ENCODE data around the gene COPG2.
"Not testable (repeated sequence)": the region's sequence is repeated elsewhere in the genome, so short reads cannot be mapped to it uniquely, and the experiment has no call there.

GRCh38 chr7:130523519-130524125 is 144.9 kb downstream of the COPG2 start:
- TF ChIP-seq CTCF (IDR thresholded peaks at IDR 0.05; ENCODE audit: poor library complexity, severe bottlenecking); EZH2 (IDR thresholded peaks at IDR 0.05; ENCODE audit: borderline replicate concordance, insufficient read depth, low read length, poor library complexity, severe bottlenecking); EP300 (conservative IDR thresholded peaks at IDR 0.05; ENCODE audit: poor library complexity, severe bottlenecking); REST (IDR thresholded peaks at IDR 0.05; ENCODE audit: borderline replicate concordance); SMC3 (conservative IDR thresholded peaks at IDR 0.05; ENCODE audit: poor library complexity); TAF1 (IDR thresholded peaks at IDR 0.05; ENCODE audit: low read depth): not testable (repeated sequence)
